Measurements from ENCODE around the gene PPP6R2.

PPP6R2 gene

DNA sequence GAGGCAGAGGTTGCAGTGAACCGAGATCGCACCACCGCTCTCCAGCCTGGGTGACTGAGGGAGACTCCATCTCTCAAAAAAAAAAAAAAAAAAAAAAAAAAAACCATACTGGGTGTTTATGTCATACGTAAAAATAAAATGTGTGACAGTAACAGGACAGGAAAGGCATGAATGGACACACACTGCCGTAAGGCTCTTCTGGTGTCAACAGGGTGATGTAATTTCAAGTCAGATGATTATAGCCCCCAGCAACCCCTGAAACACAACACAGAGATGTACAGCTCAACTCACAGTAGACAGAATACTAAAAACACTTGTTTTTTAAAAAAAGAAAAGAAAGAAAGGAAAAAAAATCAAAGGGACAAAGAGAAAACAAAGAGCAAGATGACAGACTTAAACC lies 109.5 kb downstream of the PPP6R2 start:
- no peak for DNase-seq

DNA sequence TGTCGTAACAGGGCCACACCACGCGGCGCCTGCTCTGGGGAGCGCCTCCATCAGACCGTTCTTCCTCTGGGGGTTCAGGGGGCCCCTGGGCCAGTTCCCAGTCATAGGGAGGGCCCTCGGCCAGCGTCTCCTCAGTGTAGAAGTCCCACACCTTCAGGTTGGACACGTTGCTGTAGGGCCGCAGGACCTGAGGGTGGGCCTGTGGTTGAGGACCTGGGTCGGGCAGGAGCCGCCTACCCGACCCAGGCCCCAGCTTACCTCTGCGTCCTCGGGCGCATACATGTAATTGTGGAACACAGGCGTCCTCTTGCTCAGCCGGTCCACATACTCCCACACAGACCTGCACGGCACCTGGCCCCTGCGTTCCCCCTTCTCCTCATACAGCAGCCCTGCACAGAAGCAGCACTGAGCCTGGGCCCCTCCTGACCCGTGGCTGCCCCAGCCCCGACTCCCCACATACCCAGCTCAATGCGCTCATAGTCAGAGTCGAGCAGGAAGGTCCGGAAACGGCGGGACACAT lies 111.5 kb downstream of the PPP6R2 start:
- DNase-seq: no peak

GRCh38 chr22:50455201-50455600 lies 112.1 kb downstream of the PPP6R2 start:
- DNase-seq: no peak

DNA sequence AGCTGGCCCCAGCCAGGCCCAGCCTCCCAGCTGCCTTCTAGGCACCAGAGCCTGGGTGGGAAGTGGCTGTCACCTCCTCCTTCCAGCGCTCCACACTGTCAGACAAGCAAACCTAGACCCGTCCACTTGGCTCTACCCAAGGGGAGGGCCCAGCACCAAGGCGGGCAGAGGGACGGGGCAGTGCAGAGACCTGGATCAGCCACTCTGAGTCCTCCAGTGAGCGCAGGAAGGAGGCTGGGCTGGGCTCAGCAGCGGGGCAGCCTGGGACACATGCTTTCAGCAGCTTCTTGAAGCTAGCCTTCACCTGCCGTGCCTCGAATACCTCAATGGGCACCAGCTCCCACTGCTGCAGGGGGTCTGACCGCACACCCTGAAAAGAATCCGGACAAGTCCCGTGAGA lies 112.9 kb downstream of the PPP6R2 start:
- DNase-seq: no peak

DNA sequence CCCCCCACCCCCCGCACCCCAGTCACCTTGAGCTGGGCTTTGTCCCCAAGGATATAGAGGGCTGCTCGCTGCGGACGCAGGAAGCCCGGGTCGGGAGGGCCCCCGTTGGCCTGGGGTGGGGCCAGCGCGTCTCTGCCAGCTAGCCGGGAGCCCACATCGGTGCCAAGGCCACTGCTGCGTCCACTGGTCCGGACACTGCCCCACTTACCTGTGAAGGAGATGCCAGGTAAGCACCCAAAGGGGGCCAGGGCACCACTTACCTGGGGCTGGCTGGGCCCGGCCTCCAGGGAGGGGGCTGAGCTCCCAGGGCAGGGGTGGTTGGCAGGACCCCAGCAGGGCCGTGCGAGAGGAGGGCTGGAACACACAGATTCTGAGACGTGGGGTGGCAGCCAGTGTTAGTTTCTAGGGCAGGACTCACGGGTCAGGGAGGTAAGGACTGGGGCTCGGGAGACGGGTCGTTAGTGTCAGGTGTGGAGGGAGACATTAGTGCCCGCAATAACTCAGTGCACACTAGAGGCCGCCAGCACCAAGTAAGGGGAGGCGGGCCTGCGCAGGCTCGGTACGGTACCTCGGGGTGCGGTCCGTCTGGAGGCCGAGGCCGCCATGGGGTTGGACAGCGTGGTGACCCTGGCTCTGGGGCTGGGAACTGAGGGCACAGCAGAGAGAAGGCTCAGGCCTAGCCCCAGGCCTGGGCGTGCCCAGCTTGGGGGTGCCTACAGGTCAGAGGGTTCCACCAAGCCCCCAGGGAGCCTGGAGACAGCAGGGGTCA lies 113.5 kb downstream of the PPP6R2 start:
- DNase-seq: no peak

DNA sequence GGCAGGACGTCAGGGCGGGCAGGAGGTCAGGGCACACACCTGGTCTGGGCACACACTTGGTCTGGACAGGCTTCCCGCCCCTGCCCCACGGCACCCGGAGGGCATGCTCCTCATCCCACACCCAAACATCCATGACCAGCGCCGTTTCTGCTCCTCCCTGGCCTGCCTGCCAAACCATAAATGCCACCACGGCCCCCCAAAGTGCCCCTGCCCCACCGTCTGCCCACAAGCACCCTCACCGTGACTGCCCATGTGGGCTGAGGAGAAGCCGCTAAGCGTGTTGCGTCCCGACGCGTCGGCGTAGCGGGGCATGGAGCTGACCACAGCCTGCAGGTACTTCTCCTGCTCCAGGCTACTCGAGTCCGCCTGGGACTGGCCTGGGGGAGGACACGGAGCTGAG lies 115.9 kb downstream of the PPP6R2 start:
- DNase-seq: no peak

GRCh38 chr22:50459496-50460140 lies 116.5 kb downstream of the PPP6R2 start:
- DNase-seq: no peak

GRCh38 chr22:50460938-50461337 lies 117.8 kb downstream of the PPP6R2 start:
- no peak for DNase-seq

DNA sequence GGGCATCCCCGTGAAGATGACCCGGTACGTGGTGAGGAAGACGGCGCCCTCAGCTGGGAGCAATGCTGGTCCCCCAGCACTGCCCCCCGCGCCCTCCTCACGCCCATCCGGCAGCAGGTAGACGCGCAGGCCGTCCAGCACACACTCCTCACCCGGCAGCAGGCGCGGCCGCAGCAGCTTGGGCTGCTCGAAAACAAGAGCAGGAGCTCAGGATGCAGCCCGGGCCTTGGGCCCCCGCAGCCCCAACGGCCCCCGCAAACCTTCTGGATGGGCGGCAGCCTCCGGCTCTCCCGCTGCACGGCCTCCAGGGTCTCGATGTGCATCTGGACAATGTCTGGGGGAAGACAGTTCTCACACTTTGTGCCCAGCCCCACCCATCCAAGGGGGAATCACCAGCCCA lies 118.4 kb downstream of the PPP6R2 start:
- no peak for DNase-seq

- no peak for DNase-seq
These were observed 118.9 kb downstream of the PPP6R2 start for GRCh38 chr22:50461979-50462540.

DNA sequence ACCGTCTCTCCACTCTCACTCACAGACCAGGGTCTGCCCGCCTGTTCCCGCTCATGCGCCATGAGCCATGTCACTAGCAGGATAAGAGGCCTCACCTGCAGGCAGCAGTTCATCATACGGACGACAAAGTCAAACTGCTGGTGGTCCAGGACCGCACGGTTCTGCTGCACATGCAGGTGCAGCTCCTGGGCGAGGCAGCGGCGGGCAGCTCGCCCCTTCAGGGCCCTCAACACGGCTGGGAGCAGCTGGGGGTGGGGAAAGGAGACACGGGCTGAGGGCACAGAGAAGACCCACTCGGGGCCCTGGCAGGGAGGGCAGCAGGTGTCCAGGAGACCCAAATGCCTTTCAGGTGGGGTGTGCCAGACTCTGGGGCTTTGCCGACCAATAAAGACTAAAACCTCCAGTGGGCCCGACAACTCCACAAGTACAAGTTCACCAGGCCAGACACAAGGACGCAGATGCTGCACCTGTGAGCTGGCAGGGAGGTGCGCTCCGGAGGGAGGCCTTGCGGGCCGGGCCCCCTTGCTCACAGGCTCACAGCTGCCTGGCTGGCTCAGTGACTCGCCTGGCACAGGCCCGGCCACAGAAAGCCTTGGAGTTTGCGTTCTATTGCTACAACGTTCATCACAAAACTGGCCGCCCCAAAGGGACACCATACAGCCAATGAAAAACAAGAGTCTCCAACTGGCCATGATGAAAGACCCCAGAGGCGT lies 120.2 kb downstream of the PPP6R2 start:
- no peak for DNase-seq

DNA sequence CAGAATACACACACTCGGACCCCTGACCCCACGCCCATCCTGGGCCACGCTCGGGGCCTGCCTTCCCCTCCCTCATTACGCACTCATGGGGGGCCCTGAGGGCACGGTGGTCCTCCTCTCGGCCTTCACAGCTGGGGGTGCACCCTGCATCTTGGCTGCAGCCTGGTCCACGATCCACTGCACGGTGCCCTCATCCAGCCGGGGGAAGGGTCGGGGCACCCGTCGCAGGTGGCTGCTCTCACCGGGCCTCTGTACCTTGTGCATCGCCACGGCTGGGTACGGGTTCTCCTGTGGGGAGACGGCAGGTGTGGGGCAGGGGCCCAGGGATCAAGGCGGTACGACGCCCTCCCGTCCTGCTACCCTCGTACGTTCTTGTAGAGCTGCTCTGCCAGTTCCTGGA lies 121.3 kb downstream of the PPP6R2 start:
- DNase-seq: no peak

GRCh38 chr22:50465066-50465930 lies 122.2 kb downstream of the PPP6R2 start:
- DNase-seq: no peak

DNA sequence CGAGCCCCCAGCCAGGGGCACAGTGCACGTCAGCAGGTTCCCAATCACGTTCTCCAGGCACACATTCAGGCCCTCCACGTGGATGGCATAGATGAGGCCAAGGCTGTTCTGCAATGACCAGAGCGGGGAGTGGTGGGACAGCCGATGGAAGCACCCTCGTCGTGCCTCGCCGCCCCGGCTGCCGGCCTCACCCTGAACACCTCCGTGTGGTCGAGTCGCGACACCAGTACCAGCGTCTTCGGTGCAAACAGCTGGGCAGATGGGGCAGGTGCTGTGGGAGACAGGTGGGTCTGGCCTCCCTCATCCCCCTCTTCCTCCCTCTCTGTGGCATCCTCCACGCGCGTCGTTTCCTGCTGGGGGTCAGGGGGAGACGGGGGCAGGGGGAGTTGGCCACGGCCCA lies 124.2 kb downstream of the PPP6R2 start:
- no peak for DNase-seq

GRCh38 chr22:50467773-50468440 lies 124.8 kb downstream of the PPP6R2 start:
- no peak for DNase-seq

- no peak for DNase-seq
These were observed 125.5 kb downstream of the PPP6R2 start for GRCh38 chr22:50468626-50469025.

- DNase-seq: no peak
These were observed 126.5 kb downstream of the PPP6R2 start for GRCh38 chr22:50469377-50470305.

- no peak for DNase-seq
These were observed 127.4 kb downstream of the PPP6R2 start for GRCh38 chr22:50470491-50470890.

- DNase-seq: no peak
These were observed 128.2 kb downstream of the PPP6R2 start for GRCh38 chr22:50471197-50471847.

DNA sequence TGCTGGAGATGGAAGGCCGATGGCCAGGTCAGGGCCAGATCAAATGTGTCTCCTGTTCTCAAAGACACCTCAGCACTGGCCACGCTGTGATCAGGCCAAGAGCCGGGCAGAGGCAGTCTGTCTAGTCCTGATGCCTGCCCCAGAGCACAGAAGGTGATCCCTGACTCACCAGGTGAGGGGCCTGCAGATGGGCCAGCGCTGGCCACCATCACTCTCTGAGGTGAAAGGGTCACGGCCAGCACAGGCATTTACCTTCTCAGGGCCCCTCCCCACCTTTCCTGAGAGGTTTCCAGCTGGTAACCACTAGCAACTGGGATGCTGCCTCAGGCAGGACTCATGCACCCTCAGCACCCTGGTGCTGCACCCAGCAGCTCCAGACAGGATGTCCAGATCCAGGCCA lies 128.8 kb downstream of the PPP6R2 start:
- no peak for DNase-seq
